ENCODE results near the gene ONECUT3. TPM values are rescaled to one million over a fixed set of nuclear protein-coding genes. Genes with fewer than 3 reads are reported as not detected.

Gene ONECUT3
- total RNA-seq, 2 donors from 2014 or later = 0.42 TPM; not detected in 1

DNA sequence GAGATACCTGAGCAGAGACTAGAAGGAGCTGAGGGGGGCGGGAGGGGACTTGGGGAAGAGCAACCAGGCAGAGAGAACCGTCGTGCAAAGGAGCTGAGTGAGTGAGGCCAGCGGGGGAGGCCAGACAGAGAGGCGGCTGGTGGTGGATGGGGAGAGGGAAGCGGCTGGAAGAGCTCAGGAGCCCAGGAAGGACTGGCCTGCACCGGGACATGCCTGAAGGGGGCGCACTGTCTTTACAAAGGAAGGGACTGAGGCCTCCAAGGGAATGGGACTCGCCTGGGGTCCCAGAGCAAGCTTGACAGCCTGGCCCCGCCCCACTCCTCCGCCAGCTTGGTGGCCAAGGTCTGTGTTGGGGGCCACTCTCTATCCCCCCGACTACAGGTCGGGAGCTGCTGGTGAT is 14.9 kb downstream of the ONECUT3 start:
- ATAC-seq (ENCODE audit: insufficient number of reproducible peaks, low FRiP score, low read depth) (no peak), DNase-seq (ENCODE audit: low spot score) (no peak)
- H3K27ac ChIP-seq = no peak overlapping the region
- TF ChIP-seq, protein P1, sequence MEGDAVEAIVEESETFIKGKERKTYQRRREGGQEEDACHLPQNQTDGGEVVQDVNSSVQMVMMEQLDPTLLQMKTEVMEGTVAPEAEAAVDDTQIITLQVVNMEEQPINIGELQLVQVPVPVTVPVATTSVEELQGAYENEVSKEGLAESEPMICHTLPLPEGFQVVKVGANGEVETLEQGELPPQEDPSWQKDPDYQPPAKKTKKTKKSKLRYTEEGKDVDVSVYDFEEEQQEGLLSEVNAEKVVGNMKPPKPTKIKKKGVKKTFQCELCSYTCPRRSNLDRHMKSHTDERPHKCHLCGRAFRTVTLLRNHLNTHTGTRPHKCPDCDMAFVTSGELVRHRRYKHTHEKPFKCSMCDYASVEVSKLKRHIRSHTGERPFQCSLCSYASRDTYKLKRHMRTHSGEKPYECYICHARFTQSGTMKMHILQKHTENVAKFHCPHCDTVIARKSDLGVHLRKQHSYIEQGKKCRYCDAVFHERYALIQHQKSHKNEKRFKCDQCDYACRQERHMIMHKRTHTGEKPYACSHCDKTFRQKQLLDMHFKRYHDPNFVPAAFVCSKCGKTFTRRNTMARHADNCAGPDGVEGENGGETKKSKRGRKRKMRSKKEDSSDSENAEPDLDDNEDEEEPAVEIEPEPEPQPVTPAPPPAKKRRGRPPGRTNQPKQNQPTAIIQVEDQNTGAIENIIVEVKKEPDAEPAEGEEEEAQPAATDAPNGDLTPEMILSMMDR (IDR thresholded peaks at IDR 0.05) = no peak
- no peaks in the 10 kb centered on the region for H3K4me1 ChIP-seq (ENCODE audit: control insufficient read depth in 1 of 2, low read depth in 2 of 2)
- no peak overlapping the region for H3K4me3 ChIP-seq
- peaks cover 12% of the 10 kb centered on the region for H3K9me3 ChIP-seq
- peaks cover 8% of the 10 kb centered on the region for H3K27me3 ChIP-seq (replicated peaks; ENCODE audit: insufficient read depth)
- H3K36me3 ChIP-seq = no peaks in the 10 kb centered on the region

DNA sequence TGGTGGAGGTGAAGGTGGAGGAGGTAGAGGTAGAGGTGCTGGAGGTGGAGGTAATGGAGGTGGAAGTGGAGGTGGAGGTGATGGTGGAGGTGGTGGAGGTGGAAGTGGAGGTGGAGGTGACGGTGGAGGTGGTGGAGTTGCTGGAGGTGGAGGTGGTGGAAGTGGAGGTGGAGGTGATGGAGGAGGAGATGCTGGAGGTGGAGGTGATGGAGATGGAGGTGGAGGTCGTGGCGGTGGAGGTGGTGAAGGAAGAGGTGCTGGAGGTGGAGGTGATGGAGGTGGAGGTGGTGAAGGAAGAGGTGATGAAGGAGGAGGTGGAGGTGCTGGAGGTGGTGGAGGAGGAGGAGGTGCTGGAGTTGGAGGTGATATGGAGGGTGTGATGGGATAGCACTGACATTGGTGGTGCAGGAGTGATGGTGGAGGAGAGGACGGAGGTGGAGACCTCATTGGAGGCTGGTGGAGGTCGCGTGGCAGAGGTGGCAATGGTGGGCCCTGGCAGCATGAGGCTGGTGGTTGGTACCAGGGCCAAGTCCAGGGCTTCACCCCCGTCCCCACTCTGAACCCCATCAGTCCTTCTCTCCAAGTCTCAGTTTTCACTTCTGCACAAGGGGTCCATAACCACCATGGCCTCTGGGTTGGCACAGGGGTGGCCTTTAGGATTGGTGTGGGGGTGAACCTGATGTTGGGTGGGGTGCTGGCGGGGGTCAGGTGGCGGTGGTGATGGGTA is 15.8 kb downstream of the ONECUT3 start:
- TF ChIP-seq, protein P1 (IDR thresholded peaks at IDR 0.05) = no peak
- ATAC-seq (ENCODE audit: insufficient number of reproducible peaks, low FRiP score, low read depth) (no peak), DNase-seq (ENCODE audit: low spot score) (no peak)
- Histone ChIP-seq H3K9me3 (peaks cover 12% of the 10 kb centered on the region), H3K4me3 (no peak overlapping the region), H3K27me3 (replicated peaks; ENCODE audit: insufficient read depth) (peaks cover 8% of the 10 kb centered on the region), H3K4me1 (ENCODE audit: control insufficient read depth in 1 of 2, low read depth in 2 of 2) (no peaks in the 10 kb centered on the region), H3K36me3 (no peaks in the 10 kb centered on the region), H3K27ac (no peak overlapping the region)

DNA sequence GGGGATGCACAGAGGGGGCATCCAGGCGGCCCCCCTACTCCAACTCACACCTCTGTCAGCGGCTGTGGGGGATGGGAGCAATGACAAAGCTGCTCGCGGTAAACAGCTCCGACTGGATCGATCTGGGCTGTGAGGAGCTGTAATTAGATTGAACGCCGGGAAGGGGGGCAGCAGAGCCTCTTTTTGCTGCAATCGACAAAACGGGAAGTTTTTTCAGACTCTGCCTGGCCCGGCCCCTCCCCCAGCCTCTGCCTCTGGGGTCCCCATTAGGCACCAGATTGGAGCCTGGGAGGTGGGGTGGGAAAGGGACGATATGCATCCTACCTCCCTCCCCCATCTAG is 16.3 kb downstream of the ONECUT3 start:
- Histone ChIP-seq H3K9me3 (peaks cover 12% of the 10 kb centered on the region), H3K4me1 (ENCODE audit: control insufficient read depth in 1 of 2, low read depth in 2 of 2) (no peaks in the 10 kb centered on the region), H3K4me3 (no peak overlapping the region), H3K36me3 (no peaks in the 10 kb centered on the region), H3K27me3 (replicated peaks; ENCODE audit: insufficient read depth) (peaks cover 8% of the 10 kb centered on the region), H3K27ac (no peak overlapping the region)
- DNase-seq (ENCODE audit: low spot score) (no peak), ATAC-seq (ENCODE audit: insufficient number of reproducible peaks, low FRiP score, low read depth) (no peak)
- TF ChIP-seq, protein P1 (IDR thresholded peaks at IDR 0.05) = no peak

DNA sequence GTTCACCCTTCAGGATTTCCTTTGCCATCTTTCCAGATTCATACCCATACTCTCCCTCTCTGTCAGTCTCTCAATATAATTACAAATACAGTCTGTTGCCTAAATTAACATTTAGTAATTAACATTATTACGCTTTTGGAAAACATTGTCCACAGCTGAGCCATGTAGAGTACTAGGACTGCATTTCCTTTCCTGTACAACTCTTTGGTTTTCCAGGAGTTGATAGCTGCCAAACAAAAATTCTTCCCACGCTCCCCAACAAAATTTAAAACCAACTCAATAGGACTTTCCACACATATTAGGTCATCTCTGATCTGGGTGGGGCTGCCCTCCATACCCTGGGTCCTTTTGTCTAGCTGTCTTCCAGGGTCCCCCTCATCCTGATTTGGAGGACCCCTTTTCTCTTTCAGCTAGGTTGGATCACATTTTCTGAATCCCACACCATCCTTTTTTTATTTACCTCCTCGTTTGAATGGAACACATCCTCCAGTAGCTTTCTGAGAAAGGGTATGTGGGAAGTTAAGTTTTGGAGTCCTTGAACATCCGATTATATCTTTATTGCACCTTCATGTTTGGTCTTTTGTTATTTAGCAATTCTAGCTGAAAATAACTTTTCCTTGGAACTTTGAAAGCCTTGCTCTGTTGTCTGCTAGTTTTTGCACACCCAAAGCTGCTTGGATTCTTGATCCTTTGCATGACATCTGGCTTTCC is 17.7 kb downstream of the ONECUT3 start:
- ATAC-seq (ENCODE audit: insufficient number of reproducible peaks, low FRiP score, low read depth) = no peak
- H3K27me3 ChIP-seq (replicated peaks; ENCODE audit: insufficient read depth) = peaks cover 18% of the 10 kb centered on the region
- H3K9me3 ChIP-seq = peaks cover 12% of the 10 kb centered on the region
- no peaks in the 10 kb centered on the region for H3K36me3 ChIP-seq
- no peak for DNase-seq (ENCODE audit: low spot score)
- no peaks in the 10 kb centered on the region for H3K4me1 ChIP-seq (ENCODE audit: control insufficient read depth in 1 of 2, low read depth in 2 of 2)
- no peak overlapping the region for H3K27ac ChIP-seq
- no peak overlapping the region for H3K4me3 ChIP-seq
- TF ChIP-seq, protein P1 (IDR thresholded peaks at IDR 0.05) = no peak

DNA sequence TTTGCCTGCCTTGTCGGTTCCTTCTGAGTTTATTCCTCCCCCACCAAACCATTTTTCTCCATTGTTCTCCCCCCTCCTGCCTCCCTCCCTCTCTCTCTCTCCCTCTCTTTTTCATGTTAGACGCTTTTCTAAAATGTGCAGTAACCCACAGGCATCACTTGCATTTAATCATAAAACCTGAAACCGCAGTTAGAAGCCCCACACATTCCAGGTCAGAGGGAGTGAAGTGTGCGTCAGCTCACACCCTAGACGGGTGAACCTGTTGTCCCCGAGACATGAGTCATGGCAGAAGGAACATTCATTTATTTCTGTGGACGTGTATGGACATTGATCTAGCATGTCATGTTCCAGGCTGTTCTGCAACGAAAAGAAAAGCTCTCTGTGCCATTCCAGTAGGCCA is 19.9 kb downstream of the ONECUT3 start:
- Histone ChIP-seq H3K36me3 (no peaks in the 10 kb centered on the region), H3K4me1 (ENCODE audit: control insufficient read depth in 1 of 2, low read depth in 2 of 2) (no peaks in the 10 kb centered on the region), H3K27ac (no peak overlapping the region), H3K27me3 (replicated peaks; ENCODE audit: insufficient read depth) (peaks cover 22% of the 10 kb centered on the region), H3K4me3 (no peak overlapping the region), H3K9me3 (peaks cover 12% of the 10 kb centered on the region)
- ATAC-seq (ENCODE audit: insufficient number of reproducible peaks, low FRiP score, low read depth) (no peak), DNase-seq (ENCODE audit: low spot score) (no peak)
- TF ChIP-seq, protein P1 (IDR thresholded peaks at IDR 0.05) = no peak
